ENCODE data around the gene TSGA10IP. TPM values are rescaled to one million over a fixed set of nuclear protein-coding genes. Genes with fewer than 3 reads are reported as not detected.

The TSGA10IP gene
- total RNA-seq, 1 donor from 2014 or later: not detected

DNA sequence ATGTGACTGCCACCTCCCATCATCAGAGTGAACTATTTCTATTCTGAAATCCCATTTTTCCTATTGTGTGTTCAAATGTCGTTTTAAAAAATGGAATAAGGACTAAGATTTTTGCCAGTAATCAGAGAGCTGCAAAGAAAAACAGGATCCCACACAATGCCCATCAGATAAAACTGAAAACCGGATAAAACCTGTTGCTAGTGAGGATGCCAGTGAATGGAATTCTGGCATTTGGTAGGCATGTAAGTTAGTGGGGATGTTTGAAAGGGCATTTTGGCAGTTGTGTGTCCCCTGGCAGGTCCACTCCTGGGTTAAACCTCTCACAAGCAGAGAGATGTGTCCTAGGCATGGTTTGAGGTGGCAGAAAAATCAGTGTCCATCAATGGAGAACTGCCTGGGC lies 19.9 kb upstream of the TSGA10IP start:
- FAIRE-seq: no peak

DNA sequence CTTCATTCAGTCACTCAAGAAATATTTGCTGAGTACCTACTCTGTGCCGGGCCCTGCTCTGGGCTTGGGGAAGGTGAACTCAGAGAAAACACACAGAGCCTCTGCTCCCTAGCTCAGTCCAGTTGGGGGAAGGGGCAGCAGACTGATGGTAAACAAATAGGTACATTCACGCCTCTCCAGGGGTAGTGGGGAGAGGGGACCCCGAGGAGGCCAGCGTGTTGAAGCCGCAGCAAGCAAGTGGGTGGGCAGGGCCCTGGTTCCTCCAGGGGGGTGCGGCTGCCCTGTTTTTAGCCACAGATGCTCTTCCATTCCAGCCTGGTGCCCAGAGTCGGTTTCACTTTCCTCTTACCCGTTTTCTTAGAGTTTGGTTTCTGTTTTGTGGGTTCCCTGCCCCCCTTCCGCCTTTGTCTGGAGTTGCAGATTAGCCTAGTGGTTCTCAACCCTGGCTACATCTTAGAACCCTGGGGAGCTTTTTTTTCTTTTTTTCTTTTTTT lies 17.3 kb upstream of the TSGA10IP start:
- H3K4me2 ChIP-seq (ENCODE audit: low read length): no peak overlapping the region

More for the DNA sequence above, 19.9 kb upstream of the TSGA10IP start:
- Histone ChIP-seq H2AFZ (ENCODE audit: low read depth, low read length) (no peak overlapping the region), H3K27me3 (ENCODE audit: insufficient read depth, low read length) (no peaks in the 10 kb centered on the region), H4K20me1 (ENCODE audit: insufficient read depth, low read length) (peaks cover 6% of the 10 kb centered on the region), H3K9me3 (ENCODE audit: insufficient read depth, low read depth, low read length) (no peaks in the 10 kb centered on the region), H3K79me2 (ENCODE audit: insufficient read depth, low read length) (peaks cover 15% of the 10 kb centered on the region), H3K9ac (ENCODE audit: low read length) (no peak overlapping the region), H3K4me3 (ENCODE audit: insufficient read depth, low read depth, low read length) (no peak overlapping the region), H3K4me2 (ENCODE audit: low read length) (no peak overlapping the region), H3K27ac (ENCODE audit: low read depth, low read length) (no peak overlapping the region), H3K36me3 (ENCODE audit: insufficient read depth, low read length) (peaks cover 12% of the 10 kb centered on the region), H3K4me1 (ENCODE audit: insufficient read depth, low read length) (peaks cover 6% of the 10 kb centered on the region)
- Mint-ChIP-seq H3K27ac (ENCODE audit: unreplicated experiment) (no peak overlapping the region), H3K36me3 (ENCODE audit: low read depth, unreplicated experiment) (peaks cover 11% of the 10 kb centered on the region), H3K9me3 (ENCODE audit: unreplicated experiment) (peaks cover 3% of the 10 kb centered on the region), H3K4me1 (ENCODE audit: low read depth, unreplicated experiment) (peaks cover 3% of the 10 kb centered on the region), H3K4me3 (ENCODE audit: unreplicated experiment) (no peak overlapping the region), H3K27me3 (ENCODE audit: low read depth, unreplicated experiment) (no peaks in the 10 kb centered on the region)
- no peak for TF ChIP-seq EZH2 (IDR thresholded peaks at IDR 0.05; ENCODE audit: insufficient read depth, low read length)
- DNase-seq (ENCODE audit: low read depth): no peak

DNA sequence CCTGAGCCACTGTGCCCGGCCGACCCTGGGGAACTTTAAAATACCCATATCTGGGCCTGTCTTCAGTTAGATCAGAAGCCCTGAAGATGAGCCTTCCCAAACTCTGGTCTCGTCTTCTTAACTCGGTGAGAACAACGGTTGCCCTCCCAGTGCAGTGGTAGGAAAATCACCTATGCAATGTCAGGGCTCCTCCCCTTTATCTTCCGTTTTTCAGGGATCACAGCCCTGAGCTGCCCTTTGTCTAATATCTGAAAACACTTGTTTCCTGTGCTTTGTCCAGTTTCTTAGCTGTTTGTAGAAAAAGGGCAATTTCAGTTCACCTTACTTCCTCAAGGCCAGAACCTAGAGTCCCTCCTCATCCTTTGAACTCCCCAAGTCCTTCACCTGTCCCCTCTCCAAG lies 16.6 kb upstream of the TSGA10IP start:
- no peaks in the 10 kb centered on the region for H3K79me2 ChIP-seq (ENCODE audit: insufficient read depth, low read length)
- H3K9me3 ChIP-seq (ENCODE audit: insufficient read depth, low read depth, low read length): no peaks in the 10 kb centered on the region
- Mint-ChIP-seq H3K4me1 (ENCODE audit: low read depth, unreplicated experiment) (peaks cover 3% of the 10 kb centered on the region), H3K9me3 (ENCODE audit: unreplicated experiment) (peaks cover 3% of the 10 kb centered on the region), H3K27me3 (ENCODE audit: low read depth, unreplicated experiment) (no peaks in the 10 kb centered on the region), H3K4me3 (ENCODE audit: unreplicated experiment) (no peak overlapping the region), H3K27ac (ENCODE audit: unreplicated experiment) (no peak overlapping the region), H3K36me3 (ENCODE audit: low read depth, unreplicated experiment) (peaks cover 5% of the 10 kb centered on the region)
- no peak overlapping the region for H3K4me3 ChIP-seq (ENCODE audit: insufficient read depth, low read depth, low read length)
- peaks cover 7% of the 10 kb centered on the region for H3K4me1 ChIP-seq (ENCODE audit: insufficient read depth, low read length)
- no peak overlapping the region for H3K4me2 ChIP-seq (ENCODE audit: low read length)
- no peaks in the 10 kb centered on the region for H3K36me3 ChIP-seq (ENCODE audit: insufficient read depth, low read length)
- no peaks in the 10 kb centered on the region for H4K20me1 ChIP-seq (ENCODE audit: insufficient read depth, low read length)
- FAIRE-seq (no peak), DNase-seq (ENCODE audit: low read depth) (no peak)
- H3K9ac ChIP-seq (ENCODE audit: low read length): no peak overlapping the region
- H3K27ac ChIP-seq (ENCODE audit: low read depth, low read length): no peak overlapping the region
- no peak overlapping the region for H2AFZ ChIP-seq (ENCODE audit: low read depth, low read length)
- TF ChIP-seq CTCF (IDR thresholded peaks at IDR 0.05; ENCODE audit: insufficient read depth, low read depth, low read length): no peak
- no peak for TF ChIP-seq EZH2 (IDR thresholded peaks at IDR 0.05; ENCODE audit: insufficient read depth, low read length)
- no peaks in the 10 kb centered on the region for H3K27me3 ChIP-seq (ENCODE audit: insufficient read depth, low read length)

More for the DNA sequence above, 17.3 kb upstream of the TSGA10IP start:
- Mint-ChIP-seq H3K27ac (ENCODE audit: unreplicated experiment) (peak overlapping the region; percentile 41), H3K9me3 (ENCODE audit: unreplicated experiment) (peaks cover 3% of the 10 kb centered on the region), H3K27me3 (ENCODE audit: low read depth, unreplicated experiment) (no peaks in the 10 kb centered on the region), H3K4me1 (ENCODE audit: low read depth, unreplicated experiment) (peaks cover 3% of the 10 kb centered on the region), H3K36me3 (ENCODE audit: low read depth, unreplicated experiment) (peaks cover 5% of the 10 kb centered on the region), H3K4me3 (ENCODE audit: unreplicated experiment) (peak overlapping the region; percentile 40)
- peaks cover 7% of the 10 kb centered on the region for H3K4me1 ChIP-seq (ENCODE audit: insufficient read depth, low read length)
- H3K4me3 ChIP-seq (ENCODE audit: insufficient read depth, low read depth, low read length): no peak overlapping the region
- FAIRE-seq (no peak), DNase-seq (ENCODE audit: low read depth) (no peak)
- TF ChIP-seq EZH2 (IDR thresholded peaks at IDR 0.05; ENCODE audit: insufficient read depth, low read length) (no peak), CTCF (IDR thresholded peaks at IDR 0.05; ENCODE audit: insufficient read depth, low read depth, low read length) (no peak)
- no peaks in the 10 kb centered on the region for H3K9me3 ChIP-seq (ENCODE audit: insufficient read depth, low read depth, low read length)
- no peaks in the 10 kb centered on the region for H3K27me3 ChIP-seq (ENCODE audit: insufficient read depth, low read length)
- no peak overlapping the region for H3K9ac ChIP-seq (ENCODE audit: low read length)
- no peak overlapping the region for H3K27ac ChIP-seq (ENCODE audit: low read depth, low read length)
- no peak overlapping the region for H2AFZ ChIP-seq (ENCODE audit: low read depth, low read length)
- no peaks in the 10 kb centered on the region for H3K79me2 ChIP-seq (ENCODE audit: insufficient read depth, low read length)
- H3K36me3 ChIP-seq (ENCODE audit: insufficient read depth, low read length): no peaks in the 10 kb centered on the region
- H4K20me1 ChIP-seq (ENCODE audit: insufficient read depth, low read length): no peaks in the 10 kb centered on the region

Data from astrocyte (in vitro differentiated cells and primary cell).